ENCODE measurements around the gene PREB. TPM values are rescaled to one million over a fixed set of nuclear protein-coding genes. Genes with fewer than 3 reads are reported as not detected.

The PREB gene
- total and polyA plus RNA-seq, 2 donors (not counting 3 experiments of a cell fraction or from before 2014, with no cell fraction given), result 47.2 to 73.3 TPM

GRCh38 chr2:27083410-27084296 lies 50.8 kb downstream of the PREB start:
- no peak overlapping the region for H3K4me3 ChIP-seq (replicated peaks in 1 of 3; ENCODE audit: insufficient read depth in 1 of 3, low read depth in 1 of 3, low read length in 3 of 3)
- H3K4me2 ChIP-seq (ENCODE audit: insufficient read depth, low read length), result no peak overlapping the region
- peaks cover 12% of the 10 kb centered on the region for H3K4me1 ChIP-seq (ENCODE audit: control insufficient read depth, extremely low read depth, insufficient read depth, low read length)
- no peaks in the 10 kb centered on the region for H3K9me1 ChIP-seq (replicated peaks; ENCODE audit: control insufficient read depth, extremely low read depth, insufficient read depth, low read length)
- H3K27ac ChIP-seq (ENCODE audit: insufficient read depth, low read depth, low read length), result no peak overlapping the region
- dilution Hi-C loops (cut with MboI; ENCODE audit: extremely low pct_ligation_motif_present, low sequenced_read_pairs), result no loop called here
- no peak overlapping the region for H3K9ac ChIP-seq (replicated peaks; ENCODE audit: extremely low read depth, insufficient read depth, low read length)
- no peaks in the 10 kb centered on the region for H3K27me3 ChIP-seq (ENCODE audit: control insufficient read depth in 2 of 2, insufficient read depth in 2 of 2, low read length in 2 of 2)
- no peaks in the 10 kb centered on the region for H3K9me3 ChIP-seq (replicated peaks; ENCODE audit: control insufficient read depth, insufficient read depth, low read length)
- CTCF ChIA-PET, result interaction anchor here (1.2 to 6.0 kb wide), 4 partner anchors 9 to 122 kb away, joined by 3 to 55 read pairs (median 33); partner anchors contain the start of genes AGBL5 and OST4
- no peak for TF ChIP-seq JUN (IDR thresholded peaks at IDR 0.05; ENCODE audit: borderline replicate concordance, insufficient read depth, insufficient read length, low read depth)
- TF ChIP-seq POLR2AphosphoS5 (IDR thresholded peaks at IDR 0.05; ENCODE audit: insufficient read depth, low read depth, low read length), result no peak
- TF ChIP-seq POLR2A (IDR thresholded peaks at IDR 0.05; ENCODE audit: low read depth, low read length), result no peak
- H3K79me2 ChIP-seq (ENCODE audit: control insufficient read depth, insufficient read depth, low read length), result no peaks in the 10 kb centered on the region
- no peak overlapping the region for H2AFZ ChIP-seq (ENCODE audit: low read depth, low read length)
- no peak for DNase-seq (ENCODE audit: low read depth, low spot score)
- no peaks in the 10 kb centered on the region for H4K20me1 ChIP-seq (replicated peaks; ENCODE audit: control insufficient read depth, extremely low read depth, insufficient read depth, low read length)
- TSS peak; percentile 22 for BruUV-seq (replicated peaks)
- intact Hi-C loops (cut with micrococcal nuclease), result no loop called here
- FAIRE-seq, result no peak
- POLR2A ChIA-PET, result no interaction called here
- no peaks in the 10 kb centered on the region for H3K36me3 ChIP-seq (ENCODE audit: control insufficient read depth in 2 of 2, extremely low read depth in 1 of 2, insufficient read depth in 2 of 2, low read length in 2 of 2)

GRCh38 chr2:27082773-27083409 lies 51.5 kb downstream of the PREB start:
- FAIRE-seq (no peak), DNase-seq (ENCODE audit: low read depth, low spot score) (no peak)
- no peaks in the 10 kb centered on the region for H4K20me1 ChIP-seq (replicated peaks; ENCODE audit: control insufficient read depth, extremely low read depth, insufficient read depth, low read length)
- BruUV-seq (replicated peaks), result no TSS peak
- H3K4me2 ChIP-seq (ENCODE audit: insufficient read depth, low read length), result no peak overlapping the region
- no peaks in the 10 kb centered on the region for H3K36me3 ChIP-seq (ENCODE audit: control insufficient read depth in 2 of 2, extremely low read depth in 1 of 2, insufficient read depth in 2 of 2, low read length in 2 of 2)
- no peaks in the 10 kb centered on the region for H3K79me2 ChIP-seq (ENCODE audit: control insufficient read depth, insufficient read depth, low read length)
- no peaks in the 10 kb centered on the region for H3K9me1 ChIP-seq (replicated peaks; ENCODE audit: control insufficient read depth, extremely low read depth, insufficient read depth, low read length)
- no peak overlapping the region for H3K27ac ChIP-seq (ENCODE audit: insufficient read depth, low read depth, low read length)
- dilution Hi-C loops (cut with MboI; ENCODE audit: extremely low pct_ligation_motif_present, low sequenced_read_pairs) (no loop called here), intact Hi-C loops (cut with micrococcal nuclease) (no loop called here)
- no peaks in the 10 kb centered on the region for H3K27me3 ChIP-seq (ENCODE audit: control insufficient read depth in 2 of 2, insufficient read depth in 2 of 2, low read length in 2 of 2)
- ChIA-PET CTCF (interaction anchor here (1.2 to 6.0 kb wide), 5 partner anchors 9 to 121 kb away, joined by 3 to 55 read pairs (median 27); partner anchors contain the start of genes AGBL5 and OST4), POLR2A (interaction anchor here (0.6 kb wide), 1 partner anchor 22 kb away, joined by 3 read pairs; no protein-coding TSS in a partner anchor)
- TF ChIP-seq MAX (IDR thresholded peaks at IDR 0.05; ENCODE audit: insufficient read depth, insufficient read length) (no peak), GATA2 (IDR thresholded peaks at IDR 0.05; ENCODE audit: insufficient read depth, insufficient read length, low read depth, low read length) (no peak), MYC (IDR thresholded peaks at IDR 0.05; ENCODE audit: low read depth, low read length) (no peak), POLR2A (IDR thresholded peaks at IDR 0.05; ENCODE audit: low read depth, low read length) (no peak), POLR2AphosphoS5 (IDR thresholded peaks at IDR 0.05; ENCODE audit: insufficient read depth, low read depth, low read length) (no peak), FOS (IDR thresholded peaks at IDR 0.05; ENCODE audit: borderline replicate concordance, insufficient read depth, low read length) (no peak), CTCF (IDR thresholded peaks at IDR 0.05; ENCODE audit: extremely low read depth in 1 of 2, insufficient read depth in 1 of 2, low read depth in 1 of 2, low read length in 2 of 2) (no peak), EZH2 (IDR thresholded peaks at IDR 0.05; ENCODE audit: borderline replicate concordance, low read depth, low read length, severe bottlenecking) (no peak), JUN (IDR thresholded peaks at IDR 0.05; ENCODE audit: borderline replicate concordance, insufficient read depth, insufficient read length, low read depth) (no peak)
- H3K9ac ChIP-seq (replicated peaks; ENCODE audit: extremely low read depth, insufficient read depth, low read length), result no peak overlapping the region
- no peak overlapping the region for H2AFZ ChIP-seq (ENCODE audit: low read depth, low read length)
- no peaks in the 10 kb centered on the region for H3K9me3 ChIP-seq (replicated peaks; ENCODE audit: control insufficient read depth, insufficient read depth, low read length)
- H3K4me1 ChIP-seq (ENCODE audit: control insufficient read depth, extremely low read depth, insufficient read depth, low read length), result peaks cover 12% of the 10 kb centered on the region
- no peak overlapping the region for H3K4me3 ChIP-seq (replicated peaks in 1 of 3; ENCODE audit: insufficient read depth in 1 of 3, low read depth in 1 of 3, low read length in 3 of 3)
